Mesodermal cell (in vitro differentiated cells): ENCODE results near the gene SOD3.

ENCODE experiments used
- H3K27ac ChIP-seq: 2 replicates; pipeline ENCODE4 v1.7.0; 2013; ENCODE audit warnings: mild to moderate bottlenecking, low read depth, low read length, moderate library complexity; ENCODE audit not compliant: severe bottlenecking
- H3K36me3 ChIP-seq: 2 replicates; pipeline ENCODE4 v1.7.1; 2013; ENCODE audit warnings: mild to moderate bottlenecking, low read length, moderate library complexity; ENCODE audit not compliant: control insufficient read depth, insufficient read depth
- H3K4me1 ChIP-seq: one replicate; pipeline ENCODE4 v1.7.1; 2013; ENCODE audit warnings: mild to moderate bottlenecking, low read length; ENCODE audit not compliant: insufficient read depth, control insufficient read depth, poor library complexity, severe bottlenecking
- H3K4me3 ChIP-seq: 2 replicates; pipeline ENCODE4 v1.7.0; 2013; ENCODE audit warnings: low read length, control low read depth, mild to moderate bottlenecking; ENCODE audit not compliant: insufficient read depth, poor library complexity, severe bottlenecking; ENCODE audit errors: extremely low read depth
- H3K9me3 ChIP-seq: 2 replicates; pipeline ENCODE4 v1.7.1; 2013; ENCODE audit warnings: mild to moderate bottlenecking, low read length, moderate library complexity; ENCODE audit not compliant: control insufficient read depth
- WGBS, 2 experiments: methylation state at CpG; one replicate each; pipeline ENCODE4 v1.1.5; 2013; ENCODE audit warnings: missing lambda C conversion rate in 2 of 2; ENCODE audit not compliant: insufficient coverage in 2 of 2; 5-methylcytosine and 5-hydroxymethylcytosine counted together

Gene SOD3

DNA sequence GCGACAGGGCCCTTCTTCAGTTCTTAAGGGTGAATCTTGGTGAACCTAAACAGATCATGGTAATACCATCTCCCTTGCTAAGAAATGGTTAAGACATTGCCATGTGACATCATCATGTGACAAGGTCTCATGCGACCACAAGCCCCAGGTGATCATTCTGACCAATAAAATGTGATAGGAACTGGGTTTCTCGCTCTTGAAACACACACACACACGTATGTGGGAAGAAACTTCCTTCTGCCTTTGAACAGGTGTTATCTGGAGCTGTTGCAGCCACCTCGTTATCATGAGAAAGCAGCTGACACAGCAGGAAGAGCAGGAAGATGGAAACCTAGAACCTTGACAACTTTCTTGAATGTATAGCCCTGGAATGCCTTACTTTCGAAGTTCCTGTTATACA, 10.2 kb downstream of the SOD3 start:
- H3K36me3 ChIP-seq, result no peaks in the 10 kb centered on the region
- WGBS, 2 experiments, result 82 to 93% methylated on average over 3 to 4 of the region's 6 CpGs
- no peak overlapping the region for H3K27ac ChIP-seq
- no peak overlapping the region for H3K4me3 ChIP-seq
- H3K9me3 ChIP-seq, result no peaks in the 10 kb centered on the region
- H3K4me1 ChIP-seq, result peaks cover under 1% of the 10 kb centered on the region

DNA sequence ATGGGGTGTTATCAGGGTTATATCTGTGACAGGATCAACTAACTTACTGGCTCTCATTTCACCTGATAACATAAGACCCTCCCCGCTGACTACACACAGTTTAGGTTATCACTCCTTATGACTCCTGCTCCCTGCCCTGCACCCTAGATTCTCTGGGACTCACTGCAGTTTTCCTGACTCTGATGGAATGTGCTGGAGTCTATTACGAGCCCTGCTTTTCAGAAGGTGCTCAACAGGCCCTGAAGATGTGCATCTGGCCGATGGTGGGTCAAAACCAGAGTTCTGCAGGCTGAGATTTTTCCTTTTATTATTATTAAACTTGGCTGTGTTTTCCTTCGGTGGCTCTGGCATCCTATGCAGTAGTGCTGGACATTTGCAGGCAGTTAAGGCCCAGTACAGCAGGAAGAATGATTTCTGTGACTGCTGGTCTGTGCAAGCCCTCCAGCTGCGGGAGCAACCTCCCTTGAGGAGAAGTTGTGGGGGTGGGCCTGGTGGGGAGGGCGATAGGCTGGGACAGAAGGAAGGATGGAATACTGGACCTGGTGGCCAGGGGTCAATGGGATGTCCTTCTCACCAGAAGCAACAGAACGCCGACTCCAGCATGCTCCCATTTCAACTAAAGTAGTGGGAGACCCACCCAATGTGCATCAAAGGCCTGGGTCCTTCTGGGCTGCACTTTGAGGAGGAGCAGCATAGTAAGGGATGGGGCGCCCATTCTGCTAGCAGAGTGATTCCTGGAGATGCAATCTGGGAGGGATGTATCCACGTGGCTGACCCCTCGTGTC, 11.0 kb downstream of the SOD3 start:
- no peaks in the 10 kb centered on the region for H3K9me3 ChIP-seq
- H3K4me1 ChIP-seq, result no peaks in the 10 kb centered on the region
- no peak overlapping the region for H3K27ac ChIP-seq
- H3K4me3 ChIP-seq, result no peak overlapping the region
- 92% methylated on average over 8 to 10 of the region's 11 CpGs for WGBS, 2 experiments
- H3K36me3 ChIP-seq, result no peaks in the 10 kb centered on the region

DNA sequence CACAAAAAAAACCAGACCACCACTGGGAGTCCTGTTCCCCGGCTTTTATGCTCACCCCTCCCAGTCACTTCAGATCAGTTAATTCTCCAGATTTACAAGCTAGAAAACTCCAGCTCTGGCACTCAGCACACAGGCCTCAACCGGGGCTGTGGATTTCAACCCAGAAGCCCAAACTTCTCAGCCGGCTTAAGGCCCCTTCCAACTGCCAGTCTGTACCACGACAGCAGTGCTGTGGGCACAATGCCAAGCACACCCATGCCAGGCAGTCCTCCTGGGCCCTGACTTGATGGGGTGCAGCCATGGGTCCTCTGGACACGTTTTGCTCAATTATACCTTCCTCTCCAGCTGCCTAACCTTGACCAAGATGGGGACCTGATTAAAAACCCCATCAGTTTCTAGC, 12.2 kb downstream of the SOD3 start:
- Histone ChIP-seq H3K27ac (no peak overlapping the region), H3K4me1 (no peaks in the 10 kb centered on the region), H3K9me3 (peaks cover 3% of the 10 kb centered on the region), H3K4me3 (no peak overlapping the region), H3K36me3 (no peaks in the 10 kb centered on the region)
- 95 to 96% methylated on average over 4 to 5 of the region's 5 CpGs for WGBS, 2 experiments

DNA sequence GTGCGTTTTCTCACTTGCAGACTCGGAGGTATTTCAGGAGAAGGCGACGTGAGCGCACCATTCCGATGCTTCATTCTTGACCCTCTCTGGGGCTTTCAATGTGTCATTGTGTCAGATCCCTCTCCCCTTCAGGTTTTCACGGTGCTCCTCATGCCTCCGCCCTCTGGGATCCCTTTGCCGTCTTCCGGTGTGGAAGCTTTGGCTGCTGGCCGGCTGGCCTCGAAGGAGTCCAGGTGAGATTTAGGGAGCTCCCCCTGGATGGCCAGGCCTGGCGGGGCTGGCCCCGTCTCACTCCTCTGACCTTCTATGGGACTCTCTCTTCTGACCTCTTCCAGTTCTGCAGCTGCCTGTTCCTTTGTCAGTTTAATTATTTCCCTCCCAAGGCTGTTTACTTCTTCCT, 12.9 kb downstream of the SOD3 start:
- no peaks in the 10 kb centered on the region for H3K36me3 ChIP-seq
- H3K9me3 ChIP-seq, result peaks cover 3% of the 10 kb centered on the region
- no peak overlapping the region for H3K27ac ChIP-seq
- H3K4me1 ChIP-seq, result no peaks in the 10 kb centered on the region
- WGBS, 2 experiments, result 90 to 93% methylated on average over 12 to 13 of the region's 14 CpGs
- no peak overlapping the region for H3K4me3 ChIP-seq

DNA sequence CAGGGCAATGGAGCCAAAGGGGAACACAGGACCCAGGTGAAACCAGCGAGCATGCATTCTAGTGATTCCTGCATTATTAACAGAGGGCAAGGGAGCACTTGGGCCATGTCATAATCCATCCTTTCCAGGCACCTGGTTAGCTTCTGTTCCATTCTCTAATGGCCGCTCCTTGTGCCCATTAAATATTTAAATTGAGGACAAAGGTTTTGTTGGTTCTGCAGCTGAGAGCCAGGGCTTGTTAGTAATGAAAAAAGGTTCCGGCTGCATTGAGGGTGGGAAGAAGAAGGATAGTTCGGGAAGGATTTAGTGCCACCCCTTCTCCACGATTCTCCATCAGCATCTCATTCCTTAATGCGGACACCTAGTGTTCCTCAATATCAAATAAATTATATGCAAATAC, 13.6 kb downstream of the SOD3 start:
- peaks cover 3% of the 10 kb centered on the region for H3K9me3 ChIP-seq
- no peak overlapping the region for H3K4me3 ChIP-seq
- 77 to 90% methylated on average over 2 of the region's 6 CpGs for WGBS, 2 experiments
- H3K27ac ChIP-seq, result no peak overlapping the region
- H3K4me1 ChIP-seq, result no peaks in the 10 kb centered on the region
- no peaks in the 10 kb centered on the region for H3K36me3 ChIP-seq

DNA sequence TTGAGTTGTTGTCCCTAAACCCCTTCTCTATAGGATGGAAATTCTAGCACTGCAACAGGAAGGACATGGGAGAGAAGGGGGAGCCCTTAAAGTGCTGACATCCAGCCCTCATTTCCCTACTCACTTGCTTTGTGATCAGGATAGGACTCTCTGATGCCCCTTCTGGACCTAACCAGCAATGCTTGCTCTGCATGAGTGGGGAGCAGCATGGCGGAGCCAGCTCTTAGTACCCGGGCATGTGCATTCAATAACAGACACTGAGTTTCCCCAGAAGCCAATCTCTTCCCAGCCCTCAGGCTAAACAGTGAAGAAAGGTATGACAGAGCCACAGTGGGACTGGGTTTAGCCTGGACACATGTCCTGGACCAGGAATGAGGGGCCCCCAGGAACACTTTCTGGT, 14.0 kb downstream of the SOD3 start:
- WGBS, 2 experiments, result 92% methylated on average over 2 of the region's 2 CpGs; no CpG with 5 or more reads in 1 of the 2 experiments
- Histone ChIP-seq H3K36me3 (no peaks in the 10 kb centered on the region), H3K27ac (no peak overlapping the region), H3K4me3 (no peak overlapping the region), H3K4me1 (no peaks in the 10 kb centered on the region), H3K9me3 (peaks cover 3% of the 10 kb centered on the region)

DNA sequence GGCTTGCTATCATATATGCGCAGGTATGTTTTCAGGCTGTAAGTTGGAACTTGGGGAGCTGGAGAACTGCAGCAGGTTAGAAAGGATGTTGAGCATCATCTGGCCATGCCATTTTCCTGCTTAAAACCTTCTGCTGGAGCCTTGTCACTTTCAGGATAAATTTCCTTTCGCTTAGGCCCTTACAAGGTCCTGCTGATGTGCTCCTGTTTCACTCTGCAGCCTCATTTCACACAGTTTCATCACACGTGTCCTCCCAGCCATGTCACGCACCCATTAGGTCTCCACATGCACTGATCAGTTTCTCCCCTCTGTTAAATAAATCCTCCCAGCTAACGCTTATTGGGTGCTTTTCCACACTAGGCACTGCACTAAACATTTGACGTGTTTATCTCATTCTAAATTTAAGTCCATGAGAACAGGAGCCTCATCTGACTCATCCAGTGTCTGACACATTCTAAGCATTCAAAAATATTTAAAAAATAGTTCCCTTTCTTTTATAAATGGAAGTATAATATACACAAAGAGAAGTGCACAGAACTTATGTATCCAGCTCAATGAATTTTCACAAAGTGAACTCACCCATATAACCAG, 14.5 kb downstream of the SOD3 start:
- Histone ChIP-seq H3K36me3 (no peaks in the 10 kb centered on the region), H3K27ac (no peak overlapping the region), H3K9me3 (peaks cover 3% of the 10 kb centered on the region), H3K4me3 (no peak overlapping the region), H3K4me1 (no peaks in the 10 kb centered on the region)
- 98% methylated on average over 6 of the region's 6 CpGs for WGBS, 2 experiments

DNA sequence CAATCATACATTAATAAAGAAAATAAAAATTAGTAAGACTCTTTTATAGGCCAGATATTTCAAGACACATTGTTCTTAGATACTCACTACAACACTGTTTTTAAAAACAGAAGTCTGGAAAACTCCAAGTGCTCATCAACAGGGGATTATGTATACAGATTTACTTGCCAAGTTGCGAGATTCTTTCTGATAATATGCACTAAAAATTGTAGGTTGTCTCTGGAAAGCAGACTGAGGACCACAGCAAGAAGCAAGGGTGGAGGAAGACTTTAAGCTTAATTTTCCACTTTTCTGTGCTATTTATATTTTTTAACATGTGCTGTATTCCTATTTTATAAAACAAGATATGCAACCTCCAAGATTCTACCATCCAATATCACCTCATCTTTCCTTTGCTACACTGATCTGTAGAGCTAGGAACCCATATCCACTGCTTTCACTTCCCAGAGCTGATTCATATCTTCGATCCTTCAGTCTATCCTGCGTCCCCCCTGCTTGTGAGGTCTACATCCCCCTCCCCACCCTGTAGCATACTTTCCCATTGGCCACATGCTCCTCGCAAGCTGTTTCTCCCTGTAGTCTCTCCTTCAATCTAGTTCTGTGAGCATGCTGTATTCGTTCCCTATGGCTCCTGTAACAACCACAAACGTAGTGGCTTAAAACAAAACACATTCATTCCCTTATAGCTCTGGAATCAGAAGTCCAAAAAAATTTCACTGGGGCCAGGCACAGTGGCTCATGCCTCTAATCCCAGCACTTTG, 15.7 kb downstream of the SOD3 start:
- no peaks in the 10 kb centered on the region for H3K4me1 ChIP-seq
- H3K27ac ChIP-seq, result no peak overlapping the region
- no peak overlapping the region for H3K4me3 ChIP-seq
- no peaks in the 10 kb centered on the region for H3K36me3 ChIP-seq
- 86 to 88% methylated on average over 6 of the region's 6 CpGs for WGBS, 2 experiments
- peaks cover 3% of the 10 kb centered on the region for H3K9me3 ChIP-seq

DNA sequence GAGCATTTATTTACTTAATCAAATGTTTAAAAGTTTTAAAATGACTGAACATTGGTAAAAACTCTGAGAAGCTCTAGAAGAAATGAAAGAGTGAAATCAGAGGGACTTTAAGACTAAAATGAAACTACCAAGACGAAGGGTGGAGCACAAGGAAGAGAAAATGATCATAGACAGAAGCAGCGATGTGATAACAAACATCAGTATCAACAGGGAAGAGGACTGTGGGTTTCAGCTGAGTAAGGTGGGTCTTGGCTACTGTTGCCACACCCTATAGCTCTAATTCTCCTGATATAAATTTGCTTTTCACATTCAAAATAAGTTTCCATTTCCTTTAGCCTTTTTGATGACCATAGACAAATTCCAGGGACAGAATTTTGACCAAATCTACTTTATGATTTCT, 18.4 kb downstream of the SOD3 start:
- no peak overlapping the region for H3K27ac ChIP-seq
- peaks cover 3% of the 10 kb centered on the region for H3K9me3 ChIP-seq
- H3K36me3 ChIP-seq, result no peaks in the 10 kb centered on the region
- no peak overlapping the region for H3K4me3 ChIP-seq
- 58 to 83% methylated on average over 1 to 2 of the region's 2 CpGs for WGBS, 2 experiments
- H3K4me1 ChIP-seq, result peaks cover 3% of the 10 kb centered on the region

DNA sequence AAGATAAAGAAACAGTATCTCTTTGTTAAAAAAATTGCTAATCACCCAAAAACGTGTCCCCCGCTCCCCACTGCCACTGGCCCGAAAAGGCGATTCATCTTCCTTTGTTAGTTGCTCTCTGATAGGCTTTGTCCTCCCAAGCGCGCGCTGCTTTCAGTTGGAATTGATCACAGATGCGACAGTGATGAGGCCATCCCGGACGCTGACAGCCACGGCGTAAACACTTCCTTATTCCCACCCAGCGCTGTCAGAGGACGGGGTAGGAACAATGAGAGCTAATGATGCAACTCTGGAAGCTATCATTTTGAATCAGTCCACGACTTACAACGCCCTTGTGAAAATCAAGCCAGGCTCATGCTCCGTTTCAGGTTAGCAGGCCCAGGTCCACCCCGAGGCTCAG, 21.4 kb downstream of the SOD3 start:
- WGBS, 2 experiments, result 89 to 91% methylated on average over 16 to 18 of the region's 18 CpGs

DNA sequence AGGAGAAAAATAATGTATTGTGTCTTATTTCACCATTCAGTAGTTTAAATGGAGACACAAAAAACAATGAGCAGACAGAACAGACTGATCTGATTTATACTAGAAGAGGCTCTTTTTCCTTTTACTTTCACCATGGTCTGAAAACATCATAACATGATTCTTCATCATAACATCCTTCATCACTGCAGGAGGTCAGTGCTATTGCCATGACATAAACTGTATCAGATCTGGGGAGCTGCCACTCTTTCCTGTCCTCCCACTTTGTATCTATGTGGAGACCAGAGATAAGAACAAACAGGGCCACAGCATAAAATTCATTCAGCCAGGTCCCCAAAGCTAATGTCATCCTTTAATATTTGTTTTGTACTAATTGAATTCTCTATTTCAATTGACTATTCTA, 25.2 kb downstream of the SOD3 start:
- peaks cover 3% of the 10 kb centered on the region for H3K4me1 ChIP-seq

More for the DNA sequence above, 21.4 kb downstream of the SOD3 start:
- Histone ChIP-seq H3K27ac (no peak overlapping the region), H3K4me1 (peaks cover 3% of the 10 kb centered on the region), H3K9me3 (peaks cover 2% of the 10 kb centered on the region), H3K4me3 (no peak overlapping the region), H3K36me3 (no peaks in the 10 kb centered on the region)

More for the DNA sequence above, 25.2 kb downstream of the SOD3 start:
- Histone ChIP-seq H3K27ac (no peak overlapping the region), H3K9me3 (no peaks in the 10 kb centered on the region), H3K4me3 (no peak overlapping the region), H3K36me3 (no peaks in the 10 kb centered on the region)
